Daoy (cell line): ENCODE data around the gene SOAT2. TPM values are rescaled to one million over a fixed set of nuclear protein-coding genes. Genes with fewer than 3 reads are reported as not detected.
"Not testable (repeated sequence)": the region's sequence is repeated elsewhere in the genome, so short reads cannot be mapped to it uniquely, and the experiment has no call there.

Experiments
- DNase-seq: peaks from one replicate; pipeline ENCODE4 v3.0.0-alpha.2; 2015; ENCODE audit warnings: low read depth
- total RNA-seq: library from RNA; depleted of rRNA; stranded (reverse); fragments of >200 nt; shearing (Covaris generic); gene quantifications from 2 replicates; pipeline ENCODE4 v1.2.3, GENCODE V29; 2014; rRNA removed

The SOAT2 gene
- total RNA-seq, 1 experiment from 2014 or later: not detected

DNA sequence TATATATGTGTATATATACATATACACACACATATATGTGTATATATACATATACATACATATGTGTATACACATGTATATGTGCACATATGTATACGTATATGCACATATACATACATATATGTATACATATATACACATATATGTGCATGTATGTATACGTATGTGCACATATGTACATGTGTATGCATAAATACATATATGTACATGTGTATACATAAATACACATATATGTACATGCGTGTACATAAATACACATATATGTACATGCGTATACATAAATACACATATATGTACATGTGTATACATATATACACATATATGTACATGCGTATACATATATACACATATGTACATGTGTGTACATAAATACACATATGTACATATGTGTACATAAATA is 43.9 kb downstream of the SOAT2 start:
- DNase-seq: no peak

DNA sequence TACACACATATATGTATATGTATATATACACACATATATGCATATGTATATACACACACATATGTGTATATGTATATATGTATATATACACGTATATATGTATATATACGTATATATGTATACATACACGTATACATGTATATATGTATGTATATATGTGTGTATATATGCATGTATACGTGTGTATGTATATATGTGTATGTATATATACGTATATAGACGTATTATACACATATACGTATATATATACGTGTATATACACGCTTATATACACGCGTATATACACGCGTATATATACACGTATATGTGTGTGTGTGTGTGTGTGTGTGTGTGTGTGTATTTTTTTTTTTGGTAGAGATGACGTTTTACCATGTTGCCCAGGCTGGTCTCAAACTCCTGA is 44.4 kb downstream of the SOAT2 start:
- DNase-seq: no peak

DNA sequence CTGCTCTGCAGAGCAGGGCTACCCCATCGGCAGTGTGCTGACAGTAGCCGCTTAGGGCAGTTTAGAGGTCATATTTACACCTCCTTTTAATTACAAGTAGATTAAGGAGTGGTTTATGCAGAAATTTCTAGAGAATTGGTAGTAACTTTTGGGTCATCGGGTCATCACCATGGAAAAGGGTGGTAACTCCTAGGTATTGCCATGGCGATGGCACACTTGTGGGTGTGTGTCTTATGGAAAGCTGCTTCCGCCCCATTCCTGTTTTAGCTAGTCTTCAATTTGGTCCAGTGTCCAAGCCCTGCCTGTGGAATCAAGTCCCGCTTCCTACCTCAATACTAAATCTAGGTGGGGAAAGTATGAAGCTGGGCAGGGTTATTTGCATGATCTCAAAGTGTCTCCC is 47.8 kb downstream of the SOAT2 start:
- no peak for DNase-seq

DNA sequence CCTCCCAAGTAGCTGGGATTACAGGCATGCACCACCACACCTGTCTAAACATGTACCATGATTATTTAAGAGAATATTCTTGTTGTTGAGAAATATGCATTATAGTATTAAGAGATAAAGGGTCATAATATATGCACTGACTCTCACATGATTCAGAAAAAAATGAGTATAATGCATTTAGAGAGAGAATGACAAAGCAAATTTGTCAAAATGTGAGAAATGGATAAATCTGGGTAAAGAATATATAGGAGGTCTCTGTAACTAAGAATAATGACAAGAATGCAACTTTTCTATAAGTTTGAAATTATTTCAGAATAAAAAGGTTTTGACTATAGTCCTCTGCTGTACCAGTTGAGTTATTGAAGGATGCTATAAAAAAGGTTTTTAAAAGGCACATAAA is 49.1 kb downstream of the SOAT2 start:
- no peak for DNase-seq

DNA sequence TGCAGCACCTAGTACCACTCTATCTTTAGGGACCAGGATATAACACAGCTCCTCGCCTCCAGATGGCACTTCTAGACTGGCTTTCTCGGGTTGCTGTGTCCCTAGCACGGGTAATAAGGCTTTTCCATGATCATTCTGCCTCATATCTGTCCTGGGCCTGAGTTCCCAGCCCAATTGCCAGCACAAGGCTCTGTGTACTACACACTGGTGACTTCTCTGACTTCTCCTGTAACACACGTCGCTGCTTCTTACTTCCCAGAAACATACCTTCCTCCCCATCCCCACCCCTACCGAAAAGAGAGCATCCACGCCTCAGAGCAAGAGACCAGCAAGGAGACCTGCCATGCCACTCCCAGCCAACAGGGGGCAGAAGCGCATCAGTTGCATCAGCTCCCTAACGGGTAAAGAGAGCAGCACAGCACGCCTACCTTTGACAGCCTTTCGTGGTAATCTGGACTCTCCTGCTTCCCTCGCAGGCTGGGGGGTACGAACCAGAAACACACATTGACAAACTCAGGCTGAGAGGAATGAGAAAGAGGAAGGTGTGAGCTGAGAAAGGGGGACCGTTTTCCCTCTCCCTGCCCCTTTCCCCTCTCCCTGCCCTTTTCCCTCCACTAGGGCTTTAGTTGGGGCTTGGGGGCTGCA is 56.0 kb downstream of the SOAT2 start:
- DNase-seq: peak; percentile 87

DNA sequence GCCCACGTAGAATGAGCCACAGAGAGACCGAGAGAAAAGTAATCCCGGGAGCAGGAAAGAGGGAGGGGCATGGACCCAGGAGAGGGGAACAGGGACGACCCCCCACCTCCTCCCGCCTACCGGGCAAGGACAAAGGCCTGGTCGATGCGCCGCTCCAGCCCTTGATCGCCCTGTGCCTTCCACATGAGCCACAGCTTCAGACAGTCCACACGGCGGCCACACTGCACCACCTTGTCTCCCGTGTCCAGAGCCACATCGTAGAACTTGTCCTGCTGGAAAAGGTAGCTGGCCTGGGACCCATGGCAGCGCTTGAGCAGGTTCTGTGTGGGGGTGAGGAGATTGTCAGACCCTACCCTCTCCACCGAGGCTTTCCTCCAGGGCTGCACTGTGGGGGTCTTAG is 56.7 kb downstream of the SOAT2 start:
- no peak for DNase-seq

DNA sequence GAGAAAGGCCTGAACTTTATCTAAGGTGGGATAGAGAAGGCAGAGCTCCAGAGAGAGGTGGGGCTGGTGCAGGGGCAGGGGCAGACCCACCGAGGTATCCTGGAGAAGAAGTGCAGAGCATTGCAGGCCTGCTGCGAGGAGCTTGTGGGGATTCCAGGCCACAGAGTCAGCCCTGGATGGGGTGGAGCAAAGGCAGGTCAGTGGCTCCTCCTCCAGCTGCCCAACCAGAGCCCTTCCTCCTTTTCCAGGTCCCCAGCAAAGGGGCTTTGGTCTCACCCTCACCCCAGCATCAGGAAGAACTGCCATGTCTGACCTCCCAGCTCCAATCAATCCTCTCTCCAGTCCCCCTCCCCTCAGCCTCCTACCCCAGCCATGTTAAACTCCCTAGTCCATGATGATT is 57.4 kb downstream of the SOAT2 start:
- DNase-seq: no peak

DNA sequence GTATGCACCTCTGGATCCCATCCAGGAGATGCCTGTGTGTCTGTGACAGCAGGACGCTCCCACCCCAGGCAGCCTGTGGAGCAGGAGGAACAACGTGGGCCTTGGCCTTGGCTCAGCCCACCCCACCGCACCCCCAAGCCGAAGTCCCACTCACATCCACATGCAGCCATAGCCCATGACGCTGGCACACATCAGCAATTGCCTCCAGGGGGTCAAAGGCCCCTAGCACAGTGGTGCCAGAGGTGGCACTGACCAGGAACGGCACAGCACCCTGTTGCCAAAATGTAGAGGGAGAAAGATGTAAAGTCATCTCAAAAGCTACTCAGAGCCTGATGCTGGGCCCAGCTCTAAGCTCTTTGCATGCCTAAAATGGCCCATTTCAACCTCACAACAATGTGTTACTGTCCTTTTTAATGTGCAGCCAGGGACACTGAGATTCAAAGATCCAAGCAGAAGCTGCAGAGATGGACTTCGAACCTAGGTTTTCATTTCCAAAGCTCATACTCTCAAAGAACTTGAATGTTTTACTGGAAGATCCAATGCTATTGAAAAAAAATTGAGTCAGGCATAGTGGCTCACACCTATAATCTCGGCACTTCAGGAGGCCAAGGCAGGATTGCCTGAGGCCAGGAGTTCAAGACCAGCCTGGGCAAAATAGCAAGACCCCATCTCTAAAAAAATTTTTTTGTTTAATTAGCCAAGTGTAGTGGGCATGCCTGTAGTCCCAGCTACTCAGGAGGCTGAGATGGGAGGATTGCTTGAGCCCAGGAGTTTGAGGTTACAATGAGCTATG is 58.0 kb downstream of the SOAT2 start:
- no peak for DNase-seq

DNA sequence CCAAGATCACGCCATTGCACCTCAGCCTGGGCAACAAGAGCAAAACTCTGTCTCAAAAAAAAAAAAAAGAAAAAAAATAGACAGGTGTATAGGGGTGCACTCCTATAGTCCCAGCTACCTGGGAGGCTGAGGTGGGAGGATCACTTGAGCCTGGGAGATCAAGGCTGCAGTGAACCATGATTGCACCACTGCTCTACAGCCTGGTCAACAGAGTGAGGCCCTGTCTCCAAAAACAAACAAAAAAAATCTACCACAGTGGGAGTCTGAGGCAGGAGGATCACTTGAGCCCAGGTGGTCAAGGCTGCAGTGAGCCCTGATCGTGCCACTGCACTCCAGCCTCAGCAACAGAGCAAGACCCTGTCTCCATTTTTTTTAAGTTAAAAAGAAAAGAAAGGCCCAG is 59.7 kb downstream of the SOAT2 start:
- not testable (repeated sequence) for DNase-seq

DNA sequence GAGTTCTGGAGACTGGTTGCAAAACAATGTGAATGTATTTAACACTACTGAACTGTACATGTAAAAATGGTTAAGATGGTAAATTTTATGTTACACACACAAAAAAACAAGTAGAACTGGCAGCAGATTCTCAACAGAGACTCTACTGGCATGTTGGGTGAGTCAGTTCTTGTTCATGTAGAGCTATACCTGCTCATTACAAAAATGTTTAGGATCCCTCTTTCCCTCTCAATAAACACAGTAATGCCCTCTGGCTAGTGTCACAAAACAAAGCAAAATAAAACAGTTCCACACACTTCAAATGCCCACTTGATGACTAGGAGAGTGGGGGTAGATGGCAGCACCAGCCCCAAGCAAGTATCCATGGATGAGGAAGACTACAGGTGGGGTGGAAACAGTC is 63.6 kb downstream of the SOAT2 start:
- no peak for DNase-seq

DNA sequence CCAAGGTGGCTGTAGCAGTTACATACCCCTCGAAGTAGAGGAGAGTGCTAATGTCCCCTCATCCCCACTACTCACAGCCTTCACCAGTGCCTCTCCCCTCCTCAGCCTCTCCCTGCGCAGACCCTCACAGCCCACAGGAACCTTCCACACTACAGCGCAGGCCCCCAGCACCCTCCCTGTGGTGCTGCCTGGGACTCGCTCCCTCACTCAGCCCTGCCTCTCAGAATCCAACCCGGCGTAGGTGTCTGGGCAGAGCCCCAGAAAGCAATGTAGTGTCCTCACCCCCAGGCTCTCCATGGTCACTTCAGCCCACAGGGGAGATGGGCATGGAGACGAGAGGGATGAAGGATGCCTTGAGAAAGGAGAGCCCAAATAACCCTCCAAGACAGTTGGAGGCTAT is 66.4 kb downstream of the SOAT2 start:
- no peak for DNase-seq

DNA sequence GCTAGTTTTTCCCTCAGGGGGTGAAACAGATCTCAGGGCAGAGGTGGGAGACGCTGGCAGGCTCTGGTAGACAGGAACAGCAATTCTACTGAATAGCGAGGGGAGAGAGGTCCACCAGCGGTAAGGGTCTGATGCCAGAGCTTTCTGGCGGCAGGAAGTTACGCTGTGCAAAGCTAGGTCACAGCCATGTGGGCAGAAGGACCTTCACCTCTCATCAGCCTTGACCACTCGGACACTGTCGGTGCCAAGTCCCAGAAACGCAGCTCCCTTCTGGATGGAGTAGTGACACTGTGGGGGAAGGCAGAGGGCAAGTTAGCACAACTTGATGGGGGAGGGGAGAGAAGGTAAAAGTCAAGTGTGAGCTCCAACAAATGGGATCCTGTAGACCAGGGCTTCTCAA is 66.9 kb downstream of the SOAT2 start:
- DNase-seq: no peak

DNA sequence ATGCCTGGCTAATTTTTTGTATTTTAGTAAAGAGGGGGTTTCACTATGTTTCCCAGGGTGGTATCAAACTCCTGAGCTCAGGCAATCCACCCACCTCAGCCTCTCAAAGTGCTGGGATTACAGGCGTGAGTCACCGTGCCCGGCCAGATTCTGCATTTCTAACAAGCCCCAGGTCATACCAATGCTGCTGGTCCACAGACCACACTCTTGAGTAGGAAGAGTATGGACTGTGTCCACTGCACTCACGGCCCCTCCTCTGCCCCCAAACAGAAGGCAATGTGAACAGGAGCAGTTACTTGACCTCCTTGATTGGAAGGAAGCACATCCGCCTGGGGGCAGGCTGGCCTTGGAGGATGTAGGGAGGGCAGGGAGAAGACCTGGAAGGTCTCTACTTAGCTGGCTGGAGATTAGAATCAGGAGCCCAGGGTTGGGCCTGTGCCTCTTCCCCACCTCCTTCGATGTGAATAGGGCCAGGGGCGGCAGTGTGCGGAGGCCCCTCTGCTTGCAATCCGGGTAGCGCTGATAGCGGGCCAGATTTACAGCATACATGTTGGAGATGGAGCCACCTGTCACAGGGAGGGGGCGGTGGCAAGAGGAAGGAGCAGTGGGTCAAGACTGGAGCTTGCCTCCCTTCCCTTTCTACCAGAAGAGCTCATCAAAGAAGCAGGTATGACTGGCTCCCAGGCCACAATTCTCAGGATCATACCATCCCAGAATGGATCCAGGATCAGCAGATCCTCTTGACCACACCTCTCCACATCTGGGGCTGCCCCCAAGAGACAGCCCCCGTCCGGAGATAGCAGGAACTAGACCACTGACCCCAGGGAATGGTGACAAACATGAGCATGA is 67.8 kb downstream of the SOAT2 start:
- no peak for DNase-seq

DNA sequence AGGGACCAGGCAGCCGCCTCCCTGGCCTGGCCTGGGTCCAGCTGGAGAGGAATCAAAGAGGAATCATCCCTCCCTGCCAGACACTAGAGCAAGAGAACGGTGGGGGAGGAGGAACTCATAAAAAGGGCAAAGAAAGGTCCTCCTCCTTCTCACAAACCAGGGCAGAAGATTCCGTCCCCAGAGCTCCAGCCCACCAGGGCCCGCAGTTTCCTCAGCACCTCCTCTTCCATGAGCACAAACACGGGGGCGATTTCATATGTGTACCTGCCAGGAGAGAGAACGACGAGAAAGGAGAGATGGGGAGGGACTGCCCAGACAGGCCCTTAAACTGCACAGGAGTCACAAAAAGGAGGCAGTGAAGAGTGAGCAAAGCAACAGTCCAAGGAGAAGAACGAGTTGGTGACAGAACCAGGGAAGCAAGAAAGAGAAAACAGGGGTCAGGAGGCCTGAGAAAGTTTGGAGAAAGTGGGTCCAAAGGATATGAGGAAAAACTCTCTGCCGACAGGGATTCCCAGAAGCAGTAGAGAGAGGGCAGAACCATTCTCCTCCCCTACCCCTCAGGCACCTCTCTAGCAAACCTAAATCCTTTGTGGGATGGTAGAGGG is 68.5 kb downstream of the SOAT2 start:
- DNase-seq: no peak

DNA sequence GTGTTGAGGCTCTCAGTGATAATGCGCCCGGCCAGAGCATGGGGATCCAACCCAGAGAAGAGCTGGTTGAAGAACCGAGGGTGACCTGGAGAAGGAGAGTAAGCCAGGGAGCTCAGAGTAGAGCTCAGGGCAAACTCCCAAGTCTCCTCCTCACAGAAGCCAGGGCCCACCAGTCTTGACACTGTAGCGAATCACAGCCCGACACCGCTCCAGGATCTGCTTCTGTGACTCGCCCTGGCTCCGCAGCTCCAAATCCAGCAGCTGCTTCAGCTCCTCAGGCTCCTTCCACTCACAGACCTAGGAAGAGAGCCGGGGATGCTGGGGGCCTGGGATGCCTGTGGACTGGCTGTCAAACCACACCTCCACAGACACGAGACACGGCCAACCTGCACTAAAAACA is 69.1 kb downstream of the SOAT2 start:
- DNase-seq: peak; percentile 45

DNA sequence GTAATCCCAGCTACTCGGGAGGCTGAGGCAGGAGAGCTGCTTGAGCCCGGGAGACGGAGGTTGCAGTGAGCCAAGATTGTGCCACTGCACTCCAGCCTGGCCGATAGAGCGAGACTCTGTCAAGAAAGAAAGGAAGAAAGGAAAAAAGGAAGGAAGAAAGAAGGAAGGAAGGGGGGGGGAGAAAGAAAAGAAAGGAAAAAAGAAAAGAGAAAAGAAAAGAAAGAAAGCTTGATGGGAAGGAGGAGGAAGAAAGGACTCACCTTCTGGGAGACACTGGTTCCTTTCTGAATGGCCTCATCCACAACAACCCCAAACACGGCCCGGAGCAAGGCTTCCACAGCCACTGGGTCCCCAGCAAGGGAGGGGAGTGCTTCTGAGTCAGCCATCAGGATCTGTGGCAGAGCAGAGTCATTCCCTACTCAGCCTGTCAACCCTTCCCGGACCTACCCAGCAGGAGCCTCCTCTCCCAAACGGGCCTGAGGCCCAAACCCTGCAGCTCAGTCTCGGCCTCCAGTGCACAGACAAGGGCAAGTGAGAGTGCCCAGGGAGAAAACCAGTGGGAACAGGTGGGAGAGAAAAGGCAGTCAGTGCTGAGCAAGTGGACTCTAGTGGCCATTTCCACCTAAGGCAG is 69.9 kb downstream of the SOAT2 start:
- peak; percentile 60 for DNase-seq

Other genes with a start within 250 kb of the SOAT2 start
- 107 and 111 TPM in 2 replicates for gene KRT8, start 198.4 kb upstream of the SOAT2 start, total RNA-seq
- gene KRT18, start 154.4 kb upstream of the SOAT2 start, total RNA-seq: 1,090 and 1,158 TPM in 2 replicates
- gene EIF4B, start 97.0 kb upstream of the SOAT2 start, total RNA-seq: 650 and 689 TPM in 2 replicates
- 7.0 and 8.2 TPM in 2 replicates for gene TNS2, start 53.4 kb upstream of the SOAT2 start, total RNA-seq
- gene SPRYD3, start 24.1 kb upstream of the SOAT2 start, total RNA-seq: 22.2 and 23.8 TPM in 2 replicates
- 53.5 and 68.5 TPM in 2 replicates for gene IGFBP6, start 5.8 kb upstream of the SOAT2 start, total RNA-seq
- gene ZNF740, start 77.2 kb downstream of the SOAT2 start, total RNA-seq: 10.9 and 12.0 TPM in 2 replicates
- 4.7 and 11.0 TPM in 2 replicates for gene CSAD, start 77.4 kb downstream of the SOAT2 start, total RNA-seq
- 0.03 and 0.34 TPM in 2 replicates for gene ITGB7, start 103.8 kb downstream of the SOAT2 start, total RNA-seq
- gene RARG, start 128.7 kb downstream of the SOAT2 start, total RNA-seq: 3.5 and 6.2 TPM in 2 replicates
- gene ESPL1, start 164.8 kb downstream of the SOAT2 start, total RNA-seq: 29.0 and 31.6 TPM in 2 replicates
- 480 and 590 TPM in 2 replicates for gene PFDN5, start 192.1 kb downstream of the SOAT2 start, total RNA-seq
- 86.6 and 89.2 TPM in 2 replicates for gene MYG1, start 196.2 kb downstream of the SOAT2 start, total RNA-seq
- 106 and 116 TPM in 2 replicates for gene AAAS, start 218.1 kb downstream of the SOAT2 start, total RNA-seq
- gene SP7, start 232.9 kb downstream of the SOAT2 start, total RNA-seq: not detected in 2 replicates